Small intestine (tissue), 7 donors: ENCODE measurements around the gene POLR3E. TPM values are rescaled to one million over a fixed set of nuclear protein-coding genes. Genes with fewer than 3 reads are reported as not detected.

Experiments used
- DNase-seq, 2 donors: peaks; one replicate each; pipeline versions ENCODE4 v3.0.0 to v3.0.0-alpha.2; 2013
- FAIRE-seq: peaks from 2 replicates; lab custom pipeline; 2012; peaks lifted over from hg19 to GRCh38; lab: Jason Lieb, UNC
- H3K27ac ChIP-seq, 3 donors: one replicate each; pipeline ENCODE4 v1.5.1; 2013; ENCODE audit warnings: low read length in 2 of 3, mild to moderate bottlenecking in 2 of 3, control low read depth in 1 of 3, inconsistent platforms in 1 of 3, low read depth in 1 of 3, moderate library complexity in 1 of 3
- H3K27me3 ChIP-seq, 3 donors: one replicate each; pipeline ENCODE4 v1.6.1; 2013; ENCODE audit warnings: low read length in 3 of 3, inconsistent platforms in 1 of 3; ENCODE audit not compliant: control insufficient read depth in 3 of 3, insufficient read depth in 3 of 3
- H3K36me3 ChIP-seq, 3 donors: one replicate each; pipeline ENCODE4 v1.6.1; 2013; ENCODE audit warnings: low read length in 3 of 3, inconsistent platforms in 1 of 3, low read depth in 1 of 3, mild to moderate bottlenecking in 1 of 3, moderate library complexity in 1 of 3; ENCODE audit not compliant: control insufficient read depth in 3 of 3, insufficient read depth in 2 of 3
- H3K4me1 ChIP-seq, 3 donors: one replicate each; pipeline ENCODE4 v1.6.1; 2013; ENCODE audit warnings: low read length in 2 of 3, inconsistent platforms in 1 of 3, low read depth in 1 of 3, mild to moderate bottlenecking in 1 of 3, moderate library complexity in 1 of 3; ENCODE audit not compliant: control insufficient read depth in 3 of 3, insufficient read depth in 2 of 3
- H3K4me3 ChIP-seq, 3 donors: one replicate each; pipeline ENCODE4 v1.5.1; 2013; ENCODE audit warnings: low read length in 3 of 3, control low read depth in 1 of 3, inconsistent platforms in 1 of 3, low read depth in 1 of 3, mild to moderate bottlenecking in 1 of 3, moderate library complexity in 1 of 3
- H3K9me3 ChIP-seq, 2 donors: one replicate each; pipeline ENCODE4 v1.6.1; 2013; ENCODE audit warnings: low read depth in 1 of 2, low read length in 1 of 2; ENCODE audit not compliant: control insufficient read depth in 2 of 2, insufficient read depth in 1 of 2
- WGBS, 3 donors: extraction: QIAGEN DNeasy Blood & Tissue Kit; methylation state at CpG; one replicate each; pipeline ENCODE4 v1.1.7; 2013; 5-methylcytosine and 5-hydroxymethylcytosine counted together
- polyA plus RNA-seq, 4 donors: library from polyadenylated mRNA; stranded (reverse) in 3 of 4; unstranded in 1 of 4; fragments of 200-250 nt in 3 of 4; fragments of 120-200 nt in 1 of 4; gene quantifications; one replicate each; pipeline versions ENCODE4 v1.2.1 to v1.2.3, GENCODE V29; 2013
- donor health status: healthy with polysubstance abuse.
- donor health status: control.
- donor health status: control.
- donor health status: Bipolar disorder and iron deficiency.
- donor health status: healthy.

Gene POLR3E
- polyA plus RNA-seq, 4 donors, result 14.3 to 53.9 (median 21.3) TPM

DNA sequence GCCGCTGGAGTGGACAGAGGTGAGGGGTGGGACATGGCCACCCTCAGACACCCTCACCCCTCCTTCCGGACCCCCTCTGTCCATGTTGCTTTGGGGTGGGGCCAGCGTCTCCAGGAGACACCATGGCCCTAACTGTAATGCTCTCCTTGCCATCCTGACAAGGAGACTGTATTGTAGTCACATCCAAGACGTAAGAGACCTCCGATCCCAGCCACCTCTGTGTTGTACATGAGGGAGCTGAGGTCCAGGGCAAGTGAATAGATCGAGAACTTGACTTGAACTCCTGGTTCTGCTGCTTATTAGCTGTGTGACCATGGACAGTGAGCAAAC, 30.2 kb downstream of the POLR3E start:
- Histone ChIP-seq H3K4me1 (no peaks in the 10 kb centered on the region), H3K36me3 (peaks cover 33 to 75% (median 44%) of the 10 kb centered on the region in 3 donors), H3K9me3 (no peaks in the 10 kb centered on the region), H3K27ac (no peak overlapping the region), H3K4me3 (no peak overlapping the region), H3K27me3 (no peaks in the 10 kb centered on the region)
- no peak for DNase-seq
- no peak for FAIRE-seq
- WGBS, 3 donors, result 88 to 100% (median 94%) methylated on average over 6 of the region's 6 CpGs

DNA sequence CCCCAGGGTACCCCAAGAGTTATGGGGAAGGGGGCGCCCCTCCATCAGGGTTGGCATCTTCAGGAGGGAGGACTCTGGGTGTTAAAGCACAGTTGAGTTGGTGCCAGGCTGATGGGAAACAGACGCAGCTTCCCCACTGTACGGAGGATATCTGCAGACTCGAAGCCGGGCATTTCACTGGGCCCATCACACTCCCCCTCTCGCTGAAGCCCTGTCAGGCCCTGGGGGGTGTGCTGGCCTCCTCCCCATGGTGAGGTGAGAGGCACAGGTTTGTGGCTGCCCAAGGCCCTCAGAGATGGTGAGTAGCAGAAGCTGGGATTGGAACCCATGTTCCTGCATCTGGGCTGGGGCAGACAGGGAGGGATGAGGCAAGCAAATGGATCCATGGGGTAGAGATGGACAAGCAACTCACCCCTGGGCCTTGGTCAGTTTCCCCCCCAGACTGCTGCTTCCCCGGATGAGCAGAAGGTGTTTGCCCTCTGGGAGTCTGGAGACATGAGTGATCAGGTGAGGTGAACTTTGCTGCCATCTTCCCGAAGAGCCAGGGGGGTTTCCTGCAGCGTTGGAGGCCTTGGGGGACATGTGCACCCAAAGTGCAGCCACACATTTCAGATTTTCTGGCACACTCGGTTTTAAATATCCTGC, 31.0 kb downstream of the POLR3E start:
- FAIRE-seq (no peak), DNase-seq (no peak)
- Histone ChIP-seq H3K9me3 (no peaks in the 10 kb centered on the region), H3K27ac (no peak overlapping the region), H3K4me1 (no peaks in the 10 kb centered on the region), H3K27me3 (no peaks in the 10 kb centered on the region), H3K4me3 (no peak overlapping the region), H3K36me3 (peaks cover 31 to 67% (median 44%) of the 10 kb centered on the region in 3 donors)
- 92% methylated on average over 10 of the region's 10 CpGs for WGBS, 3 donors

DNA sequence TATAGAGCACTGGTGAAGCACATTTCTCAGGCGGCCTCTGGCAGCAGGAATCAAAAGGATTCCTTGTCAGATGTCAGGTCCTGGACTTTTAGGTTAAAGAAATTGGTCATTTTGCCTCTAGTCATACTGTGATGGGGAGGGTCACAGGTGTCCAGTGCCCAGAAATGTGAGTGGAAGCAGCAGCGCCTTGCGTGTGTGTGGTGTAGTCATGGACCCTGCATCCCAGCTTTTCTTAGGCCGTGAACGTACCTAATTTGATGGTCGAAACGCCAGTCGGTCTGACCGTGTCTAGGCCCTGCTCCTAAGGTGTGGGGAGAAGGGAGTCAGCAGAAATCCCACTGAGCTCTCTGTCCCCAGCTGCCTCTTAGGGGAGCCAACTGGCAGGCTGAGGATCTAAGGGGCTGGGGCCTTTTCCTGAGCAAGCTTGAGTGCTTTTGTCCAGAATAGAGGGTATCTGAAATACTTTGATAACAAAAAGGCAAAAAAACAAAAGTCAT, 32.0 kb downstream of the POLR3E start:
- FAIRE-seq (no peak), DNase-seq (no peak)
- Histone ChIP-seq H3K4me3 (no peak overlapping the region), H3K36me3 (peaks cover 31 to 60% (median 40%) of the 10 kb centered on the region in 3 donors), H3K27ac (no peak overlapping the region), H3K4me1 (no peaks in the 10 kb centered on the region), H3K27me3 (no peaks in the 10 kb centered on the region), H3K9me3 (no peaks in the 10 kb centered on the region)
- WGBS, 3 donors, result 95 to 97% (median 97%) methylated on average over 9 of the region's 9 CpGs

DNA sequence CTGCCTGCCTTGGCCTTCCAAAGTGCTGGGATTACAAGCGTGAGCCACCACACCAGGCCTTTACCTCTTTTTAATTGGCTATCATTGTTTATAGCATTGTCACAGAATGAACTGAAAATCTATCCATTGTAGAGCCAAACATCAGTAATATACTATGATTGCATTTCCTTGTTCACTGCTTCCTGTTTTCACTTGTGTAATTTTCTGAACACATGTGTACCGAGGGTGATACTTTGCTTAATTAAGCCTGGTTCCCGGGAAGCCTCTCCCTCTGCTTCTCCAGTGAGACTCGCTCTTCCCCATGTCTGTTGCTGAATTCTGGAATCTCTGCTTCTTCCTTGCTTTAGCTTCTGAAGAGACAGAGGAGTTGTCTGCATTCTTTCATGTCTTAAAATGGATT, 33.1 kb downstream of the POLR3E start:
- Histone ChIP-seq H3K36me3 (peaks cover 27 to 50% (median 30%) of the 10 kb centered on the region in 3 donors), H3K27me3 (no peaks in the 10 kb centered on the region), H3K27ac (no peak overlapping the region), H3K9me3 (peaks cover 0 to under 1% of the 10 kb centered on the region in 2 donors), H3K4me1 (no peaks in the 10 kb centered on the region), H3K4me3 (no peak overlapping the region)
- FAIRE-seq, result no peak
- no peak for DNase-seq
- WGBS, 3 donors, result 59 to 63% (median 62%) methylated on average over 4 of the region's 4 CpGs

DNA sequence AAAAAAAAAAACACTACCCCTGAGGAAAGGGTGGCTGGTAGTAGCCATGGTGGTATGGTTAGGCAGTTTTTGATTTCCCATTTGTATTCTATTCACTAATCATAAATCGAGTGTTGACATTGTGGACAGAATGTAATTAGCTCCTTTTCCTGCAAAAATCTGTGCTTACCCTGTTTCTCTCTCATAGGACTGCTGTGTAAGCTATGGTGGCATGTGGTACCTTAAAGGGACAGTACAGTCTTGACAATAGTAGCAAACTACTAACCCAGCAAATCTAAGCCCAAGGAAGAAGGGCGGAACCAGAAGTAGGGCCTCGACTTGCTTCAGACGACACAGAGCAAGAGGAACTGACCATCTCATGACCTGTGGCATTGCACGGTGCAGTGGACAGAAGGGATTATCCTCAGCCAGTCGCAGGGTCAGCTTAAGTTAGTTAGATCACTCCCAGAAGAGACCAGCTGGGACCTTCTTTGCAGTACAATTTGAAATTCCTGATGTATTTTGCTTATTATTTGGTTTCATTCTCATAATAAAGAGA, 36.3 kb downstream of the POLR3E start:
- no peaks in the 10 kb centered on the region for H3K27me3 ChIP-seq
- WGBS, 3 donors, result 76 to 82% (median 81%) methylated on average over 6 of the region's 6 CpGs
- no peak overlapping the region for H3K27ac ChIP-seq
- H3K4me3 ChIP-seq, result no peak overlapping the region
- DNase-seq (no peak), FAIRE-seq (no peak)
- peaks cover 0 to 14% of the 10 kb centered on the region in 2 donors for H3K9me3 ChIP-seq
- no peaks in the 10 kb centered on the region for H3K4me1 ChIP-seq
- peaks cover 12 to 29% (median 21%) of the 10 kb centered on the region in 3 donors for H3K36me3 ChIP-seq

DNA sequence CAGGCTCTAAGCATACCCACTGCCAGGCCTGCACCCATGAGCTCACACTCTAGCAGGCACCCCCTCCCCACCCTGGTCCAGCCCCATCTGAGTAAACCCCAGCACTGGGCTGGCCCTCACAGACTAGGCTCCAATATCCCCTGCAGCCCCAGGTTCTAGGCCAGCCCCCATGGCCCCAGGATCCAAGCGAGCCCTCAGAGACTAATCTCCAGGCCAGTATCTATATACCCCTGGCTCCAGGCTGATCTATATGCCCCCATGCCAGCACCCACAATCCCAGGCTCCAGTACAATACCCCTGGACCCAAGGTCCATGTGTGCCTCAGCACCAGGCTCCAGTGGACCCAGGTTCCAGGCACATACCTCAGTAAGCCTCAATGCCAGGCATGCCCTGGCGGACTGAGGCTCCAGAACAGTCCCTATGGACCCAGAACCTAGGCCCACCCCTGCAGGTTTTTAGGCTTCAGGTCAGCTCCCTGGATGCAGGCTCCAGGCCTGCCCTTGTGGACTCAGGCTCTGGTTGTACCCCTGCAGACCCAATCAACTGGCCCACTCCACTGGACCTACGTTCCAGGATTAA, 38.5 kb downstream of the POLR3E start:
- Histone ChIP-seq H3K4me3 (no peak overlapping the region), H3K27ac (no peak overlapping the region), H3K36me3 (peaks cover 8 to 19% (median 17%) of the 10 kb centered on the region in 3 donors), H3K27me3 (no peaks in the 10 kb centered on the region), H3K4me1 (no peaks in the 10 kb centered on the region), H3K9me3 (peaks cover 0 to 29% of the 10 kb centered on the region in 2 donors)
- 95 to 100% (median 100%) methylated on average over 3 of the region's 3 CpGs for WGBS, 3 donors
- FAIRE-seq (no peak), DNase-seq (no peak)

DNA sequence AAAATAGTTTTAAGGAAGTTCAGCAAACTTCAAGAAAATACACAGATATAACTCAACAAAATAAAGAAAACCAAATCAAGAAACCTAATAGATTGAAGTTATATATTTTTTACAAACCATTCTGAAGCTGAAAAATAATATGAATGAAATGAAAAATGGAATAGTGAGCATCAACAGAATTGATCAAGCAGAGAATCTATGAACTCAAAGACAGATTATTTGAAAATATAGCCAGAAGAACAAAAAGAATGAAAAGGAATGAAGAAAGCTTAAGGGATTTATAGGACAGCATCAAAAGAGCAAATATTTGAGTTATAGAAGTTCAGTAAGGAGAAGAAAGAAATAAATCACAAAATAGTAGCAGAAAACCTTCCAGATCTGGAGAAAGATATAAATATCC, 39.4 kb downstream of the POLR3E start:
- DNase-seq, result no peak
- Histone ChIP-seq H3K9me3 (peaks cover 0 to 34% of the 10 kb centered on the region in 2 donors), H3K4me1 (no peaks in the 10 kb centered on the region), H3K27ac (no peak overlapping the region), H3K27me3 (no peaks in the 10 kb centered on the region), H3K4me3 (no peak overlapping the region), H3K36me3 (peaks cover 6 to 19% (median 17%) of the 10 kb centered on the region in 3 donors)
- no peak for FAIRE-seq

DNA sequence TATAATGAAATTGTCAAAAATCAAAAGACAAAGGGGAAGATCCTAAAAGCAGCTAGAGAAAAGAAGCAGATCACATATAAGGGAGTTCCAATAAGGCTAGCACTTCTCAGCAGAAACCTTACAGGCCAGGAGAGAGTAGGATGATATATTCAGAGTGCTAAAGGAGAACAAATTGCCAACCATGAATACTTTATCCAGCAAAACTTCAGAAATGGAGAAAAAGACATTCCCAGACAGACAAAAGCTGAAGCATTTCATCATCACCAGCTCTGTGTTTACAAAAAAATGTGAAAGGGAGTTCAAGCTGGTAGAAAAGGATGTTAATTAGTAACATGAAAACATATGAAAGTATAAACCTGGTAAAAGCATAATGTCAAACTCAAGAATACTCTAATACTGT, 39.8 kb downstream of the POLR3E start:
- FAIRE-seq (no peak), DNase-seq (no peak)
- Histone ChIP-seq H3K9me3 (peaks cover 0 to 37% of the 10 kb centered on the region in 2 donors), H3K4me1 (no peaks in the 10 kb centered on the region), H3K36me3 (peaks cover 6 to 19% (median 13%) of the 10 kb centered on the region in 3 donors), H3K4me3 (no peak overlapping the region), H3K27ac (no peak overlapping the region), H3K27me3 (no peaks in the 10 kb centered on the region)
